Measurements from ENCODE around the gene RINL.
"Not testable (repeated sequence)": the region's sequence is repeated elsewhere in the genome, so short reads cannot be mapped to it uniquely, and the experiment has no call there.

DNA sequence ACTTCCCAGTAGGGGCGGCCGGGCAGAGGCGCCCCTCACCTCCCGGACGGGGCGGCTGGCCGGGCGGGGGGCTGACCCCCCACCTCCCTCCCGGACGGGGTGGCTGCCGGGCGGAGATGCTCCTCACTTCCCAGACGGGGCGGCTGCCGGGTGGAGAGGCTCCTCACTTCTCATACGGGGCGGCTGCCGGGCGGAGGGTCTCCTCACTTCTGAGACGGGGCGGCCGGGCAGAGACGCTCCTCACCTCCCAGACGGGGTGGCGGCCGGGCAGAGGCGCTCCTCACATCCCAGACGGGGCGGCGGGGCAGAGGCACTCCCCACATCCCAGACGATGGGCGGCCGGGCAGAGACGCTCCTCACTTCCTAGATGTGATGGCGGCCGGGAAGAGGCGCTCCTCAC lies 22.3 kb downstream of the RINL start:
- TF ChIP-seq, protein P1, sequence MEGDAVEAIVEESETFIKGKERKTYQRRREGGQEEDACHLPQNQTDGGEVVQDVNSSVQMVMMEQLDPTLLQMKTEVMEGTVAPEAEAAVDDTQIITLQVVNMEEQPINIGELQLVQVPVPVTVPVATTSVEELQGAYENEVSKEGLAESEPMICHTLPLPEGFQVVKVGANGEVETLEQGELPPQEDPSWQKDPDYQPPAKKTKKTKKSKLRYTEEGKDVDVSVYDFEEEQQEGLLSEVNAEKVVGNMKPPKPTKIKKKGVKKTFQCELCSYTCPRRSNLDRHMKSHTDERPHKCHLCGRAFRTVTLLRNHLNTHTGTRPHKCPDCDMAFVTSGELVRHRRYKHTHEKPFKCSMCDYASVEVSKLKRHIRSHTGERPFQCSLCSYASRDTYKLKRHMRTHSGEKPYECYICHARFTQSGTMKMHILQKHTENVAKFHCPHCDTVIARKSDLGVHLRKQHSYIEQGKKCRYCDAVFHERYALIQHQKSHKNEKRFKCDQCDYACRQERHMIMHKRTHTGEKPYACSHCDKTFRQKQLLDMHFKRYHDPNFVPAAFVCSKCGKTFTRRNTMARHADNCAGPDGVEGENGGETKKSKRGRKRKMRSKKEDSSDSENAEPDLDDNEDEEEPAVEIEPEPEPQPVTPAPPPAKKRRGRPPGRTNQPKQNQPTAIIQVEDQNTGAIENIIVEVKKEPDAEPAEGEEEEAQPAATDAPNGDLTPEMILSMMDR (IDR thresholded peaks at IDR 0.05): not testable (repeated sequence)
- not testable (repeated sequence) for TF ChIP-seq POLR2A (IDR thresholded peaks at IDR 0.05)
